ENCODE data around the gene TMEM72. TPM values are rescaled to one million over a fixed set of nuclear protein-coding genes. Genes with fewer than 3 reads are reported as not detected.
"Not testable (repeated sequence)": the region's sequence is repeated elsewhere in the genome, so short reads cannot be mapped to it uniquely, and the experiment has no call there.

Gene TMEM72
- total RNA-seq (2014; rRNA removed; shearing (Covaris generic)), result not detected in 2 replicates

- DNase-seq (ENCODE audit: low spot score), result no peak
Measured at GRCh38 chr10:44911081-44911540, at the start of gene TMEM72. TSS of gene TMEM72 (plus strand) at chr10:44911337. CDS start at chr10:44911513, 176 bp downstream.

DNA sequence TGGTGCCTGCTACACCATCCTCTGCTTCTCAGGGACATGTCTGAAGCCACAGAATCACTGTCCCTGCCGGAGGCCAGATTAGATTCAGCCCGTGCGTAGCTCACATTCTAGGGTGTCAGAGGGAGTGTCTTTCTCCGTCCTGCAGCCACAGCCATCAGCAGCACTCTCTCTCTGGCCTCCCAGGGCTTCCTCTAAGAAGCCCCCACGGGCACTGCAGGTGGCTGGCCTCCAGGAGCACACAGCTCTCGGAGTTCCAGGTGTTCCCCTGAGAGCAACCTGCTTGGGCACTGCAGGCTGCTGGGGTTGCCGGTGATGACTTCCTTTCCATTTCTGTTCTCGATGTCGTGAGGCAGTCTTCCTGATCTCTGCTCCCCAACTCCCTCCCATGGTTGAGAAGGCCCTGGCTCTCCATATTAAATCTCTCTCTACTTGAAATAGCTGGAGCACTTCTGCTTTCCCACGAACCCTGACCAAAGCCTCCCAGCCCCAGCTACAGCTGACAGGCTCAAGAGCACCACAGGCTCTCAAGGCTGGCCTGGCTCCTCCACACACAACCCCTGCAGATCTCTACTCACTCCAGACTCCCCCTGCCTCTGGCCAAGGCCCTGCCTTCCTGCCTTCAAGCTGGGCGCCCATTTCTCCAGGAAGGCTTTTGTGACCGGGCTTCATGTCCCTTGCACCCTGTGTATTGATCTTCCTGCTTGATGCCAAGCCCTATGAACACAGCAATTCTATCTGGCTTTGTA lies 49.0 kb upstream of the TMEM72 start:
- DNase-seq (ENCODE audit: low spot score), result no peak

DNA sequence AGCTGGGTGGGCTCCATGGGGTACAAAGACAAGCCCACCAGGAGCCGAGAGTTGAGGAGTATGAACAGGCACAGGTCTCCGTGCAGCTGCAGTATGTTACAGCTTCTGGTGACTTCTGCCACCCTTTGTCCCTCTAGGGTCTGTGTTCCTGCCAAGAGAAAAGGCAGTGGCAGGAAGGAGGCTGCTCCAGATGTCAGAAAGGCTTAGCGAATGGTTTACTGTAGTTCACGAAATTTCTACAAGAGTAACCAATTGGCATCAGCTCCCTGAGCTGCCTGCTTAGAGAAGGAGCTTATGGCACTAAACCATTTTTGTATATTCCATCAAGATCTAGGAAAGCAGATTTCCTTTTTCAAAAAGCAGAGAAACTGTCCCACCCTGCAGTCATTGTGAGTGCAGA lies 48.2 kb upstream of the TMEM72 start:
- DNase-seq (ENCODE audit: low spot score), result no peak

GRCh38 chr10:44863344-44864047 lies 47.6 kb upstream of the TMEM72 start:
- DNase-seq (ENCODE audit: low spot score), result no peak

DNA sequence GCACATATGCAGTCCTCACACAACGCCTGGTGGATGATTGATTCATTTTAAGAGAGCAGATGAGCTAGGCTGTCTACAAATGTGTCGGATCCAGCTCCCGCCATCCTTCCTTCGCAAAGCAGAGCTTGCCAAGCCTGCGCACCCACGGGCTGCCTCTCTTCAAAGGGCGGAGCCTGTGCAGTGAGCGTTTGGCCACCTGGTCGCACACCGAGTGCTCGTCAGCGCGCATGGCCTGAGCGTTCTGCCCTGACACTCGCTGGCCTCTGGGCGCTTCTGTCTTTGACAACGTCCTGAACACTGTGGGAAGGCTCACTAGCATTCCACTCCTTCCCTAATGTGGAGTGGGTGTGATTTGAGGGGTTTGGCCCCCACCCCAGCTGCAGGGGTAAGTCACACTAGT lies 47.1 kb upstream of the TMEM72 start:
- no peak for DNase-seq (ENCODE audit: low spot score)

GRCh38 chr10:44864637-44865288 lies 46.4 kb upstream of the TMEM72 start:
- peak; percentile 66 for DNase-seq (ENCODE audit: low spot score)

DNA sequence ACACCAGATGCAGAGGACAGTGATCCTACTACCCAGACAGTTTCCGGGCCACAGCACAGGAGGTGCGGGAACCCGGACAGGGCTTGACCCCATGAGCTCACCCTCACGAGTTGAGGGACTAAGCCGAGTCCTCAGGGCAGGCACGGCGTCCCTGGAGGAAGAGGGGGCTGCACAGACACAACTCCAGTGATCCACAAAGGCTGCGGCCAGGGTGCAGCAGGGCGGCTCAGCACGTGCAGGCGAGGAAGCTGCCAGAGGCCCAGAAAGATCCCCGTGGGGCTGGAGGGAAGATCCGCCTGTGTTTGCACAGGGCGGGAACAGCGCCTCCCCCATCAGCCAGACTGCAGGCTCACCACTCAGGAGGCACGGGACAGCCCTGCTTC lies 45.9 kb upstream of the TMEM72 start:
- DNase-seq (ENCODE audit: low spot score), result no peak

DNA sequence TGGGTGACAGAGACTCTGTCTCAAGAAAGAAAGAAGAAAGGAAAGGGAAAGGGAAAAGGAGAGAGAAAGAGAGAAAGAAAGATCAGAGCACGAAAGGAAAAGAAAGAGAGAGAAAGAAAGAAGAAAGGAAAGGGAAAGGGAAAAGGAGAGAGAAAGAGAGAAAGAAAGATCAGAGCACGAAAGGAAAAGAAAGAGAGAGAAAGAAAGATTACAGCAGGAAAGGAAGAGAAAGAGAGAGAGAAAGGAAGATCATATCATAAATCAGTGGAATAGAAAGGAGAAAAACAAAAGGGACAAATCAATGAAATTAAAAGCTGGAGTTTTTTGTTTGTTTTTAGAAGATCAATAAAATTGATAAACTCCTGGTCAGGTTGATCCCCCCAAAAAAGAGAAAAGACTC lies 44.8 kb upstream of the TMEM72 start:
- not testable (repeated sequence) for DNase-seq (ENCODE audit: low spot score)

DNA sequence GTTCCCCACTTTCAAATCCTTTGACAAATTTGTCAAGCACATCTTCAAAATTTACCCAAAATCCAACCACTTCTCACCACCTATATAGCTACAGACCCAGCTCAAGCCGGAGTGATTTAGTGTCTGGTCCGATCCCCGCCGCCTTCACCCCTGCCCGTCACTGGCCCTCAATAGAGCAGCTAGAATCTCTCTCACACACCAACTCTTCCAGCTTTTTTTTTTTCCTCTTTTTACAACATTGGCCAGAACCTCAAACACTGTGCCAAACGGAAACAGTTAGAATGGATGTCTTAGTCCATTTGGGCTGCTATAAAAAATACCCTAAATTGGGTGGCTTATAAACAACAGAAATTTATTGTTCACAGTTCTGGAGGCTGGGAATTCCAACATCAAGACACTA lies 41.1 kb upstream of the TMEM72 start:
- DNase-seq (ENCODE audit: low spot score), result no peak

DNA sequence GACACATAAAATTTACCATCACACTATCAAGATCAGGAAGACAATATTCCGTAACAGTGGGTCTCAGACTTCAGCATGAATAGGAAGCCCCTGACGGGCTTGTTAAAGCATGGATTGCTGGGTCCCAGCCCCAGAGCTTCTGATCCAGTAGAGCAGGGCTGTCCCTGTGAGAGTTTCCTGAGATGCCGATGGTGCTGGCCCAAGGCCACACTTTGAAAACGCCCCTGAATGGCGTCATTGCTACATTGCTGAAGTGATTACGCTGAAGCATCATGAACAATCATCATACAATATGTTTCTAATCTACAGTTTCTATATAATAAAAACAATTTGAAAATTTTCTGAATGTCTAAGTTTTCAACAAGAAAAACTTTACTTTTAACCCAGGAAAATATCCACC lies 38.0 kb upstream of the TMEM72 start:
- no peak for DNase-seq (ENCODE audit: low spot score)

DNA sequence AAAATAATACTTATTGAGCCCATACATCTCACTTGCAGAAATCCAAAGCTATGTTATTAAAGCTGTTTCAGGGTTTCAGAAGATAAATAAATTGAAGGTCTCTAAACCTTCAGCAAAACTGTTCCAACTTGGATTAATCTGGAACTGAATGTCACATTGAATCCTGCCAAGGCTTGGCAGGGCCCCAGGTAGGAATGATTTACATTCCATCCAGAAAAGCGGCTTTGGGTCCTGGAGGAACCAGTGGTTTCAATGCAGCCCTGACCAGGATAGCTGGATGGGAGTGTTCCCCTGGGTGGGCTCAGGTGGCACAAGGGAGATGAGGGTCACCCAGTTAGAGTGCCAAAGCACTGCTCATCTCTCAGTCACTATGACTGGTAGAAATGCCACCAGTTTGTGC lies 37.0 kb upstream of the TMEM72 start:
- no peak for DNase-seq (ENCODE audit: low spot score)

- no peak for DNase-seq (ENCODE audit: low spot score)
Measured at GRCh38 chr10:44878706-44879530, 32.2 kb upstream of the TMEM72 start.

DNA sequence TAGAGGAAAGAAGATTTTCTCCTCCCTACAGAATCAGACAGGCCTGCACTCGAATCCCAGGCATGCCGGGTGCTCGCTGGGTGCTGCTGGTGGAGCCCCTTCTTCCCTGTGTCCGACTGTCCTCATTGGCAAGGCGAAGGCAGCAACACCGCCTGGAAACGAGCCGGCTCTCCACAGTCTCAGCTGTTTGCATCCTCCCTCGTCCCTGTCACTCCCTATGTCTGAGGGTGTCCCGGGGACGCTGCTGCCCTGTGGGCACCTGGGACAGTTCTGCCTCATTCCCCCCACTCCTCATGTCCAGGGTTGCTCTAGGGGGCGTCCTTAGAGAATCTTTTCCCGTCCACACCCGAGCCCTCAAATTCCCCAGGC lies 31.6 kb upstream of the TMEM72 start:
- no peak for DNase-seq (ENCODE audit: low spot score)

- no peak for DNase-seq (ENCODE audit: low spot score)
Measured at GRCh38 chr10:44880090-44880715, 30.9 kb upstream of the TMEM72 start.

- no peak for DNase-seq (ENCODE audit: low spot score)
Measured at GRCh38 chr10:44881649-44882048, 29.5 kb upstream of the TMEM72 start.

GRCh38 chr10:44882166-44882720 lies 28.9 kb upstream of the TMEM72 start:
- no peak for DNase-seq (ENCODE audit: low spot score)

DNA sequence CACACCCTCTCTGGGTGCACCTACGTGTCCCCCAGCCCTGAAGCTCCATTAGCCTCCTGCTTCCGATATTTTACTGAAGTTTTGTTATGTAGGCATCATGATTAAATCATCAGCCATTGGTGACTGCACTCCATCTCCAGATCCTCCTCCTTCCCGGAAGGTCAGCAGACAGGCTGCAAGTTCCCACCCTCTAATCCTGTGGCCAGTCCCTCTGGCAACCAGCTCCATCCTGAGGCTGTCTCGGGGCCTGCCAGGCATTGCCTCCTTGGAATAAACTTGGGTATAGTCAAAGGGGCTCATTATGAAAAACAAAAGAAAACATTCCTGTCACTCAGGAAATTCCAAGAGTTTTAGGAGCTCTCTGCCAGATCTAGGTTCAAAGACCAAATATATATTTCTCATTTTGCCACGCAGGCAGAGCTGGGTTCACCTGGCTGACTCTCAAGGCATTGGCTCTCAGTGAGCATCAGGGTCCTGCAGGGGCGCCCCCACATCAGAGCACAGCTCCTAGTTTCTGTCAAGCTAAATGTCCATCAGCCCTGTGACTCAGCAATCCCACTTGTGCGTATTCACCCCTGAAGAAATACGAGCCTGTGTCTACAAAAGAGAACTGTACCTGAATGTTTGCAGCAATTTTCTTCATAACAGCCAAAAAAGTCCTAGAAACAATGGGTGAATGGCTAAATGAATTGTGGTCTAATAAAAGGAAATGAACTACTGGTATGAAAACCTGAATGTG lies 27.4 kb upstream of the TMEM72 start:
- DNase-seq (ENCODE audit: low spot score), result no peak

DNA sequence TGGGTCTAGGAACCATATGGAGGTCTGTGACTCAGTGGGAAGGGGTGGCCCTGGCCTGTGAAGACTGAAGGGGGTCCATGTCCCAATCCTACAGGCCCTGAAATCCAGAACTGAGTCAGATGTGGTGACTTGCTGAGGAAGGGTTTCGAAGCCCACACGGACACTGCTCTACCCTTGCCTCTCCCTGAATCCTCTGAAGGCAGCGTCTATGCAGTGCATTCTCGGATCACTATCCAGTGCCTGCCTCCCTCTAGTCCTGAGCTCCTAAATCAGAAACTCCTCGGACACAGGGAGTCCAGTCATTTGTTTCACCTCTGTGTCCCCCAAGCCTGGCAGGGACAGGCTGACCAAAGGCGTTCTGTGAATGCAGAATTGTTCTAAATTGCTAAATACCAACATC lies 25.4 kb upstream of the TMEM72 start:
- no peak for DNase-seq (ENCODE audit: low spot score)

- DNase-seq (ENCODE audit: low spot score), result no peak
Measured at GRCh38 chr10:44886966-44887365, 24.2 kb upstream of the TMEM72 start.

GRCh38 chr10:44888886-44889285 lies 22.3 kb upstream of the TMEM72 start:
- DNase-seq (ENCODE audit: low spot score), result no peak

All from H4 (cell line).